Chondrocyte (in vitro differentiated cells): ENCODE measurements around the gene EPB41L4A. TPM values are rescaled to one million over a fixed set of nuclear protein-coding genes. Genes with fewer than 3 reads are reported as not detected.
"Not testable (repeated sequence)": the region's sequence is repeated elsewhere in the genome, so short reads cannot be mapped to it uniquely, and the experiment has no call there.

Experiments
- DNase-seq: peaks from one replicate; pipeline ENCODE4 v3.0.0; 2021; ENCODE audit warnings: mixed read lengths, low spot score
- H3K27ac Mint-ChIP-seq: one replicate; pipeline ENCODE4 v1.8.0; 2021; ENCODE audit warnings: mild to moderate bottlenecking, moderate library complexity, mixed read lengths; ENCODE audit not compliant: unreplicated experiment
- H3K27me3 Mint-ChIP-seq: 2 replicates; pipeline ENCODE4 v1.8.0; 2021; ENCODE audit warnings: low read depth, mixed read lengths
- H3K36me3 Mint-ChIP-seq: 2 replicates; pipeline ENCODE4 v1.8.0; 2021; ENCODE audit warnings: low read depth, mixed read lengths
- H3K4me1 Mint-ChIP-seq: 2 replicates; pipeline ENCODE4 v1.8.0; 2021; ENCODE audit warnings: low read depth, mild to moderate bottlenecking, mixed read lengths
- H3K4me3 Mint-ChIP-seq: one replicate; pipeline ENCODE4 v1.8.0; 2021; ENCODE audit warnings: mild to moderate bottlenecking, moderate library complexity, mixed read lengths; ENCODE audit not compliant: unreplicated experiment
- H3K9me3 Mint-ChIP-seq: 2 replicates; pipeline ENCODE4 v1.8.0; 2021; ENCODE audit warnings: low read depth, mixed read lengths
- CTCF ChIP-seq: fragments of 200-600 bp; sonication (generic); IDR thresholded peaks from 2 replicates; pipeline ENCODE4 v1.5.0; 2021; ENCODE audit warnings: antibody characterized with exemption, mild to moderate bottlenecking, moderate library complexity
- total RNA-seq: library from RNA; stranded (reverse); gene quantifications from 3 replicates; pipeline ENCODE4 v1.2.1, GENCODE V29; 2021

Gene EPB41L4A
- total RNA-seq, 1 donor from 2014 or later, result 3.9 TPM

GRCh38 chr5:112219000-112219399 is 200.1 kb downstream of the EPB41L4A start:
- no peak for TF ChIP-seq CTCF
- Mint-ChIP-seq H3K4me3 (no peak overlapping the region), H3K27me3 (peaks cover 3% of the 10 kb centered on the region), H3K4me1 (peaks cover 15% of the 10 kb centered on the region), H3K9me3 (no peaks in the 10 kb centered on the region), H3K36me3 (no peaks in the 10 kb centered on the region), H3K27ac (no peak overlapping the region)
- DNase-seq, result no peak

GRCh38 chr5:112217843-112218579 is 201.1 kb downstream of the EPB41L4A start:
- H3K36me3 Mint-ChIP-seq, result no peaks in the 10 kb centered on the region
- H3K27ac Mint-ChIP-seq, result no peak overlapping the region
- H3K4me3 Mint-ChIP-seq, result no peak overlapping the region
- peaks cover 15% of the 10 kb centered on the region for H3K4me1 Mint-ChIP-seq
- no peak for DNase-seq
- H3K9me3 Mint-ChIP-seq, result no peaks in the 10 kb centered on the region
- TF ChIP-seq CTCF, result no peak
- peaks cover 3% of the 10 kb centered on the region for H3K27me3 Mint-ChIP-seq

- TF ChIP-seq CTCF, result no peak
- Mint-ChIP-seq H3K27ac (no peak overlapping the region), H3K4me3 (no peak overlapping the region), H3K9me3 (no peaks in the 10 kb centered on the region), H3K36me3 (no peaks in the 10 kb centered on the region), H3K27me3 (peaks cover 3% of the 10 kb centered on the region), H3K4me1 (peaks cover 1% of the 10 kb centered on the region)
- DNase-seq, result no peak
Measured at GRCh38 chr5:112216140-112216539, 202.9 kb downstream of the EPB41L4A start.

DNA sequence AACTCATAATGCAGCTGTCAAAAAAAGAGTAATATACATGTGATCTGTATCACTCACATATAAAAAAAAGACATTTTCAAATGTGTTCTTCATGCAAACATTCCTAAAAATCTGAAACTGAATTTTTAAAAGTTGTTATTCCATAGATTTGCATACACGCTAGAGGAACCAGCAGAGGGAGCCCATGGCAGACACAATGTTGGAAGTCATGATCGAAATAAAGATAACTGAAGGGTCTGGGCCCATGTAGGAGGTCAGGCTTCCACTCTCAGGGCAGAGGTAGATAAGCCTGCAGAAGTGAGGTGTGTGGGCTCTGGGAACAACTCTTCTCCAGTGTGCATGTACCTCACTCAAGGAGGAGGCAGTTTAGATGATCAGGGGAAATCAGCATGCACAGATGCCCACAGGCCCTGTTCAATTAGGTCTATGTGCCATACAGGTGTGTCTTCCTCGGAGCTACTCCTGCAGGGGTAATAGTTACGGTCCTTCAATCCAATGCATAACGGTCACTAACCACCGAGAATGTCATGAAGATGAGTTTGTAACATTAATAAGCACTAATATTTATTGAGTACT is 208.6 kb downstream of the EPB41L4A start:
- Mint-ChIP-seq H3K36me3 (no peaks in the 10 kb centered on the region), H3K4me1 (peaks cover 2% of the 10 kb centered on the region), H3K4me3 (no peak overlapping the region), H3K9me3 (no peaks in the 10 kb centered on the region), H3K27me3 (peaks cover 5% of the 10 kb centered on the region), H3K27ac (no peak overlapping the region)
- TF ChIP-seq CTCF, result peak; percentile 87
- DNase-seq, result no peak

- DNase-seq, result no peak
- Mint-ChIP-seq H3K36me3 (no peaks in the 10 kb centered on the region), H3K4me1 (peaks cover 2% of the 10 kb centered on the region), H3K27ac (no peak overlapping the region), H3K27me3 (peaks cover 9% of the 10 kb centered on the region), H3K9me3 (no peaks in the 10 kb centered on the region), H3K4me3 (no peak overlapping the region)
- no peak for TF ChIP-seq CTCF
Measured at GRCh38 chr5:112208699-112209615, 210.1 kb downstream of the EPB41L4A start.

GRCh38 chr5:112208195-112208594 is 210.9 kb downstream of the EPB41L4A start:
- H3K36me3 Mint-ChIP-seq, H3K9me3 Mint-ChIP-seq, H3K4me1 Mint-ChIP-seq, DNase-seq, H3K4me3 Mint-ChIP-seq, H3K27me3 Mint-ChIP-seq, H3K27ac Mint-ChIP-seq: not testable (repeated sequence)
